Measurements from ENCODE around the gene MANSC4. TPM values are rescaled to one million over a fixed set of nuclear protein-coding genes. Genes with fewer than 3 reads are reported as not detected.
A peak's percentile ranks its signal among the peaks of the same experiment; 100 is the strongest.

MANSC4 gene
- total and polyA plus RNA-seq, 9 of the 15 experiments (the other 6 are each of a cell fraction or from before 2014, with no cell fraction given), result not detected

- TF ChIP-seq, protein P1, sequence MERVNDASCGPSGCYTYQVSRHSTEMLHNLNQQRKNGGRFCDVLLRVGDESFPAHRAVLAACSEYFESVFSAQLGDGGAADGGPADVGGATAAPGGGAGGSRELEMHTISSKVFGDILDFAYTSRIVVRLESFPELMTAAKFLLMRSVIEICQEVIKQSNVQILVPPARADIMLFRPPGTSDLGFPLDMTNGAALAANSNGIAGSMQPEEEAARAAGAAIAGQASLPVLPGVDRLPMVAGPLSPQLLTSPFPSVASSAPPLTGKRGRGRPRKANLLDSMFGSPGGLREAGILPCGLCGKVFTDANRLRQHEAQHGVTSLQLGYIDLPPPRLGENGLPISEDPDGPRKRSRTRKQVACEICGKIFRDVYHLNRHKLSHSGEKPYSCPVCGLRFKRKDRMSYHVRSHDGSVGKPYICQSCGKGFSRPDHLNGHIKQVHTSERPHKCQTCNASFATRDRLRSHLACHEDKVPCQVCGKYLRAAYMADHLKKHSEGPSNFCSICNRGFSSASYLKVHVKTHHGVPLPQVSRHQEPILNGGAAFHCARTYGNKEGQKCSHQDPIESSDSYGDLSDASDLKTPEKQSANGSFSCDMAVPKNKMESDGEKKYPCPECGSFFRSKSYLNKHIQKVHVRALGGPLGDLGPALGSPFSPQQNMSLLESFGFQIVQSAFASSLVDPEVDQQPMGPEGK (CRISPR knock-in tag; IDR thresholded peaks at IDR 0.05; ENCODE audit: borderline replicate concordance), result no peak
- TF ChIP-seq JUN (IDR thresholded peaks at IDR 0.05; ENCODE audit: borderline replicate concordance, low read depth, low read length) (peak; percentile 73; the same call in 1 of the 2 replicates), JUN (CRISPR knock-in tag; IDR thresholded peaks at IDR 0.05; ENCODE audit: borderline replicate concordance) (no peak), CREM (IDR thresholded peaks at IDR 0.05; ENCODE audit: low read depth) (0 out of 2 replicates have a peak, but pooled peaks have one; percentile 6), ARNT (IDR thresholded peaks at IDR 0.05) (no peak), ZNF3 (CRISPR knock-in tag; IDR thresholded peaks at IDR 0.05) (no peak), ZNF584 (CRISPR knock-in tag; IDR thresholded peaks at IDR 0.05; ENCODE audit: low read depth) (no peak), TEAD2 (tag; IDR thresholded peaks at IDR 0.05) (no peak), ZNF146 (CRISPR knock-in tag; IDR thresholded peaks at IDR 0.05; ENCODE audit: unreplicated experiment) (no peak), TARDBP (IDR thresholded peaks at IDR 0.05) (no peak), NBN (IDR thresholded peaks at IDR 0.05; ENCODE audit: low read depth) (no peak), SNAPC5 (CRISPR knock-in tag; IDR thresholded peaks at IDR 0.05) (no peak), ZNF124 (CRISPR knock-in tag; IDR thresholded peaks at IDR 0.05) (no peak), CXXC5 (CRISPR knock-in tag; IDR thresholded peaks at IDR 0.05) (no peak), SMARCA5 (IDR thresholded peaks at IDR 0.05) (no peak), ZSCAN32 (CRISPR knock-in tag; IDR thresholded peaks at IDR 0.05) (no peak), ZNF282 (CRISPR knock-in tag; IDR thresholded peaks at IDR 0.05) (no peak)
- TF ChIP-seq, protein P2, sequence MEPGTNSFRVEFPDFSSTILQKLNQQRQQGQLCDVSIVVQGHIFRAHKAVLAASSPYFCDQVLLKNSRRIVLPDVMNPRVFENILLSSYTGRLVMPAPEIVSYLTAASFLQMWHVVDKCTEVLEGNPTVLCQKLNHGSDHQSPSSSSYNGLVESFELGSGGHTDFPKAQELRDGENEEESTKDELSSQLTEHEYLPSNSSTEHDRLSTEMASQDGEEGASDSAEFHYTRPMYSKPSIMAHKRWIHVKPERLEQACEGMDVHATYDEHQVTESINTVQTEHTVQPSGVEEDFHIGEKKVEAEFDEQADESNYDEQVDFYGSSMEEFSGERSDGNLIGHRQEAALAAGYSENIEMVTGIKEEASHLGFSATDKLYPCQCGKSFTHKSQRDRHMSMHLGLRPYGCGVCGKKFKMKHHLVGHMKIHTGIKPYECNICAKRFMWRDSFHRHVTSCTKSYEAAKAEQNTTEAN (CRISPR knock-in tag; IDR thresholded peaks at IDR 0.05), result no peak
- TF ChIP-seq, protein P3, sequence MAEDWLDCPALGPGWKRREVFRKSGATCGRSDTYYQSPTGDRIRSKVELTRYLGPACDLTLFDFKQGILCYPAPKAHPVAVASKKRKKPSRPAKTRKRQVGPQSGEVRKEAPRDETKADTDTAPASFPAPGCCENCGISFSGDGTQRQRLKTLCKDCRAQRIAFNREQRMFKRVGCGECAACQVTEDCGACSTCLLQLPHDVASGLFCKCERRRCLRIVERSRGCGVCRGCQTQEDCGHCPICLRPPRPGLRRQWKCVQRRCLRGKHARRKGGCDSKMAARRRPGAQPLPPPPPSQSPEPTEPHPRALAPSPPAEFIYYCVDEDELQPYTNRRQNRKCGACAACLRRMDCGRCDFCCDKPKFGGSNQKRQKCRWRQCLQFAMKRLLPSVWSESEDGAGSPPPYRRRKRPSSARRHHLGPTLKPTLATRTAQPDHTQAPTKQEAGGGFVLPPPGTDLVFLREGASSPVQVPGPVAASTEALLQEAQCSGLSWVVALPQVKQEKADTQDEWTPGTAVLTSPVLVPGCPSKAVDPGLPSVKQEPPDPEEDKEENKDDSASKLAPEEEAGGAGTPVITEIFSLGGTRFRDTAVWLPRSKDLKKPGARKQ (CRISPR knock-in tag; IDR thresholded peaks at IDR 0.05), result no peak
- TF ChIP-seq, protein P4, sequence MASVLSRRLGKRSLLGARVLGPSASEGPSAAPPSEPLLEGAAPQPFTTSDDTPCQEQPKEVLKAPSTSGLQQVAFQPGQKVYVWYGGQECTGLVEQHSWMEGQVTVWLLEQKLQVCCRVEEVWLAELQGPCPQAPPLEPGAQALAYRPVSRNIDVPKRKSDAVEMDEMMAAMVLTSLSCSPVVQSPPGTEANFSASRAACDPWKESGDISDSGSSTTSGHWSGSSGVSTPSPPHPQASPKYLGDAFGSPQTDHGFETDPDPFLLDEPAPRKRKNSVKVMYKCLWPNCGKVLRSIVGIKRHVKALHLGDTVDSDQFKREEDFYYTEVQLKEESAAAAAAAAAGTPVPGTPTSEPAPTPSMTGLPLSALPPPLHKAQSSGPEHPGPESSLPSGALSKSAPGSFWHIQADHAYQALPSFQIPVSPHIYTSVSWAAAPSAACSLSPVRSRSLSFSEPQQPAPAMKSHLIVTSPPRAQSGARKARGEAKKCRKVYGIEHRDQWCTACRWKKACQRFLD (CRISPR knock-in tag; IDR thresholded peaks at IDR 0.05), result no peak
Measured at GRCh38 chr12:27822076-27822712, 42.2 kb upstream of the MANSC4 start (continued).

All from K562 (cell line).